HCT116 (cell line): ENCODE results near the gene PML. TPM values are rescaled to one million over a fixed set of nuclear protein-coding genes. Genes with fewer than 3 reads are reported as not detected.

ENCODE experiments used
- ATAC-seq: fragments of 200-7000 bp; cut with Tn5 transposase; 2 replicates; pipeline ENCODE4 v1.9.1; 2020; ENCODE audit warnings: mild to moderate bottlenecking, moderate library complexity
- BruUV-seq: library from RNA; stranded (reverse); fragments of 400-500 nt; replicated peaks from 2 replicates; lab custom pipeline; 2021; lab: Mats Ljungman, UMichigan
- CTCF ChIA-PET: fragments of 300-600 bp; sonication (Branson Sonifier 250); formaldehyde crosslinking; loops from one replicate; lab custom pipeline; 2021; ENCODE audit warnings: antibody characterized with exemption; lab: Charles Lee
- POLR2A ChIA-PET: fragments of 300-600, 350-600 bp; sonication (Branson Sonifier 250); formaldehyde crosslinking; loops from one replicate; lab custom pipeline; 2021; ENCODE audit warnings: antibody characterized with exemption; lab: Charles Lee
- RAD21 ChIA-PET, 2 experiments: fragments of 300-600 bp; sonication (Branson Sonifier 250); formaldehyde crosslinking; loops; one replicate each; lab custom pipeline; 2023; ENCODE audit warnings: low total read pairs in 2 of 2; ENCODE audit not compliant: uncharacterized antibody in 2 of 2, unreplicated experiment in 2 of 2, low non-redundant PET in 1 of 2; lab: Charles Lee
- DNase-seq: peaks from one replicate; pipeline ENCODE4 v3.0.0-alpha.2; 2010; ENCODE audit warnings: low read depth, low spot score
- H2AFZ ChIP-seq: fragments of 200-600 bp; shearing (Covaris generic), sonication (generic); 2 replicates; pipeline ENCODE4 v1.6.1; 2017; ENCODE audit warnings: low read depth, mixed run types, mixed read lengths, antibody characterized with exemption, low read length; ENCODE audit not compliant: poor library complexity, severe bottlenecking
- H3K27ac ChIP-seq: 2 replicates; pipeline ENCODE4 v1.5.1; 2012; ENCODE audit warnings: low read depth, low read length
- H3K27me3 ChIP-seq: fragments of 200-600 bp; sonication (generic); 2 replicates; pipeline ENCODE4 v1.6.1; 2016; ENCODE audit warnings: mixed run types, low read length, mixed read lengths; ENCODE audit not compliant: insufficient read depth
- H3K36me3 ChIP-seq, 2 experiments: fragments of 200-500 bp in 1 of 2; fragments of 200-600 bp in 1 of 2; sonication (Bioruptor generic) in 1 of 2; sonication (generic) in 1 of 2; 2 replicates each; pipeline versions ENCODE4 v1.5.1 to v1.6.1; 2014 to 2016; ENCODE audit warnings: low read length in 2 of 2, inconsistent platforms in 1 of 2, mixed read lengths in 1 of 2, mixed run types in 1 of 2; ENCODE audit not compliant: insufficient read depth in 2 of 2, control insufficient read depth in 1 of 2
- H3K4me1 ChIP-seq, 2 experiments: fragments of 200-600 bp in 1 of 2; sonication (generic) in 1 of 2; 2 replicates each; pipeline versions ENCODE4 v1.5.1 to v1.6.1; 2012 to 2017; ENCODE audit warnings: low read length in 2 of 2, inconsistent platforms in 1 of 2, mild to moderate bottlenecking in 1 of 2, mixed read lengths in 1 of 2, mixed run types in 1 of 2, moderate library complexity in 1 of 2; ENCODE audit not compliant: insufficient read depth in 2 of 2, control insufficient read depth in 1 of 2
- H3K4me2 ChIP-seq: fragments of 200-600 bp; sonication (generic); 2 replicates; pipeline ENCODE4 v1.6.1; 2017; ENCODE audit warnings: mixed run types, low read length, mixed read lengths
- H3K4me3 ChIP-seq, 2 experiments: fragments of 200-600 bp in 1 of 2; sonication (generic) in 1 of 2; replicated peaks in 1 of 2; 2 replicates each; pipeline ENCODE4 v1.5.1; 2011 to 2016; ENCODE audit warnings: low read length in 2 of 2, control low read depth in 1 of 2, low read depth in 1 of 2, mild to moderate bottlenecking in 1 of 2, mixed read lengths in 1 of 2, mixed run types in 1 of 2
- H3K79me2 ChIP-seq: fragments of 200-600 bp; sonication (generic); 2 replicates; pipeline ENCODE4 v1.6.1; 2017; ENCODE audit warnings: mild to moderate bottlenecking, mixed run types, low read length, moderate library complexity, mixed read lengths; ENCODE audit not compliant: insufficient read depth
- H3K9ac ChIP-seq: fragments of 200-600 bp; sonication (generic); 2 replicates; pipeline ENCODE4 v1.6.1; 2016; ENCODE audit warnings: low read length, mixed read lengths
- H3K9me2 ChIP-seq: fragments of 200-600 bp; sonication (generic), shearing (Covaris generic); 2 replicates; pipeline ENCODE4 v1.6.1; 2017; ENCODE audit warnings: mixed run types, mild to moderate bottlenecking, moderate library complexity; ENCODE audit not compliant: insufficient read depth
- H3K9me3 ChIP-seq, 2 experiments: fragments of 200-500 bp in 1 of 2; fragments of 200-600 bp in 1 of 2; sonication (Bioruptor generic) in 1 of 2; sonication (generic) in 1 of 2; 2 replicates each; pipeline ENCODE4 v1.6.1; 2014 to 2017; ENCODE audit warnings: low read length in 2 of 2, mixed read lengths in 2 of 2, inconsistent platforms in 1 of 2, low read depth in 1 of 2, mild to moderate bottlenecking in 1 of 2, mixed run types in 1 of 2, moderate library complexity in 1 of 2; ENCODE audit not compliant: control insufficient read depth in 1 of 2, insufficient read depth in 1 of 2
- H4K20me1 ChIP-seq: fragments of 200-600 bp; sonication (generic), shearing (Covaris generic); 2 replicates; pipeline ENCODE4 v1.6.1; 2017; ENCODE audit warnings: mixed run types, mild to moderate bottlenecking, moderate library complexity; ENCODE audit not compliant: insufficient read depth
- CBX3 ChIP-seq: IDR thresholded peaks from 2 replicates; pipeline ENCODE4 v1.6.1; 2012; ENCODE audit warnings: low read depth
- CEBPB ChIP-seq: IDR thresholded peaks from 2 replicates; pipeline ENCODE4 v1.6.1; 2012; ENCODE audit warnings: low read depth
- EGR1 ChIP-seq: IDR thresholded peaks from 2 replicates; pipeline ENCODE4 v1.6.1; 2012; ENCODE audit warnings: low read depth
- ELF1 ChIP-seq: IDR thresholded peaks from 2 replicates; pipeline ENCODE4 v1.6.1; 2012; ENCODE audit warnings: low read depth, borderline replicate concordance
- EZH2 ChIP-seq: fragments of 200-600 bp; sonication (generic); IDR thresholded peaks from 2 replicates; pipeline ENCODE4 v1.6.1; 2017; ENCODE audit warnings: antibody characterized with exemption, mixed run types
- FOSL1 ChIP-seq: IDR thresholded peaks from 2 replicates; pipeline ENCODE4 v1.6.1; 2012; ENCODE audit warnings: low read depth
- JUND ChIP-seq: IDR thresholded peaks from 2 replicates; pipeline ENCODE4 v1.6.1; 2012
- POLR2A ChIP-seq: IDR thresholded peaks from 2 replicates; pipeline ENCODE4 v1.7.0; 2011; ENCODE audit warnings: borderline replicate concordance; ENCODE audit not compliant: insufficient read depth, insufficient read length; ENCODE audit errors: extremely low read depth
- POLR2AphosphoS5 ChIP-seq: IDR thresholded peaks from 2 replicates; pipeline ENCODE4 v1.6.1; 2011; ENCODE audit warnings: mild to moderate bottlenecking, low read depth, low read length, moderate library complexity
- RAD21 ChIP-seq: IDR thresholded peaks from 2 replicates; pipeline ENCODE4 v1.6.1; 2012; ENCODE audit warnings: low read depth, mild to moderate bottlenecking
- REST ChIP-seq: IDR thresholded peaks from 2 replicates; pipeline ENCODE4 v1.6.1; 2012; ENCODE audit warnings: low read depth
- SIN3A ChIP-seq: IDR thresholded peaks from 2 replicates; pipeline ENCODE4 v1.6.1; 2012; ENCODE audit warnings: low read depth
- SP1 ChIP-seq: IDR thresholded peaks from 2 replicates; pipeline ENCODE4 v1.6.1; 2012; ENCODE audit warnings: low read depth
- SRF ChIP-seq: IDR thresholded peaks from 2 replicates; pipeline ENCODE4 v1.6.1; 2012; ENCODE audit warnings: low read depth
- TCF7L2 ChIP-seq: IDR thresholded peaks from 2 replicates; pipeline ENCODE4 v1.7.0; 2011; ENCODE audit warnings: borderline replicate concordance, inconsistent platforms; ENCODE audit not compliant: insufficient read depth, insufficient read length; ENCODE audit errors: extremely low read depth
- YY1 ChIP-seq: IDR thresholded peaks from 2 replicates; pipeline ENCODE4 v1.6.1; 2011; ENCODE audit warnings: low read length, low read depth, moderate library complexity, mild to moderate bottlenecking; ENCODE audit not compliant: insufficient replicate concordance; ENCODE audit errors: extremely low read depth
- ZFX ChIP-seq: fragments of 450-650 bp; IDR thresholded peaks from 2 replicates; pipeline ENCODE4 v1.6.1; 2017
- ZNF274 ChIP-seq: fragments of 200-500 bp; sonication (Bioruptor generic); IDR thresholded peaks from 2 replicates; pipeline ENCODE4 v1.6.1; 2014; ENCODE audit warnings: mild to moderate bottlenecking, low read depth, low read length, inconsistent platforms
- intact Hi-C: fragments of 100-400 bp; cut with micrococcal nuclease; formaldehyde crosslinking; loops from 2 replicates; pipeline ENCODE4 v1.10.0; 2022
- total RNA-seq: library from RNA; stranded (reverse); gene quantifications from one replicate; pipeline ENCODE4 v1.2.1, GENCODE V29; 2021; ENCODE audit not compliant: unreplicated experiment
- TF ChIP-seq, protein P1 (sequence below): IDR thresholded peaks from 2 replicates; pipeline ENCODE4 v1.6.1; 2012
- TF ChIP-seq, protein P2 (sequence below), 3 experiments: fragments of 200-600 bp in 1 of 3; sonication (generic) in 1 of 3; IDR thresholded peaks in 2 of 3; conservative IDR thresholded peaks in 1 of 3; 2 replicates each; pipeline ENCODE4 v1.5.1; 2012 to 2017; ENCODE audit warnings: low read depth in 2 of 3, low read length in 2 of 3, antibody characterized with exemption in 1 of 3, borderline replicate concordance in 1 of 3, control low read depth in 1 of 3, mild to moderate bottlenecking in 1 of 3, mixed read lengths in 1 of 3, mixed run types in 1 of 3, moderate library complexity in 1 of 3; ENCODE audit not compliant: insufficient read depth in 1 of 3
- TF ChIP-seq, protein P3 (sequence below): IDR thresholded peaks from 2 replicates; pipeline ENCODE4 v1.6.1; 2011; ENCODE audit warnings: mild to moderate bottlenecking, low read length, moderate library complexity; ENCODE audit not compliant: insufficient replicate concordance; ENCODE audit errors: extremely low read depth

Gene PML
- total RNA-seq, 1 experiment from 2014 or later: 28.1 TPM

DNA sequence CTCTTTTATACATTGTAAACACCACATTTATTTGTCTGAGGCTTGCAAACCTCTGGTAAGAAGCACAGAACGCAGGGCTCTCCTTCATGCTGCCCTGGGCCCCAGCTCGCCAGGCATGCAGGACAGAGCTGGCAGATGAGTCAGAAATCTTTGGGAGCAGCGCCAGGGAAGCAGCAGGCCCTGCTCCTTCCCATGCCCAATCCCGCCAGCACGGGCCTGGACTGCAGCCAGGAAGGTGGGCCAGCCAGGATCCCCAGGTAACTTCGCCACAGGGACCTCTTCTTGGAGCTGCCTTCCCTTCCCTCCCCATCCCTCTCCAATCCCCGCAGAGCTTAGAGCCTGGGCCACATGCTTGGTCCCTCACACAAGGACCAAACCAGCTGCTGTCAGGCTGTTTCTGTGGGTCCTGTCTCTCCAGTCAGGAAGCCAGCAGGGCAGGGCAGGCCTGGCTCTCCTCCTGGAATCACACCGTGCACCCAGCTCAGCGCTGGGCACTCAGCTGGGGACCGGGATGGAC lies 11.2 kb upstream of the PML start:
- H3K4me3 ChIP-seq: no peak overlapping the region
- peak; percentile 24 for DNase-seq
- ChIA-PET CTCF (interaction anchor here (0.6 to 2.9 kb wide), 9 partner anchors 10 to 338 kb away, joined by 3 to 27 read pairs (median 4); partner anchors contain the start of gene PML), RAD21 (interaction anchor here (0.6 to 0.9 kb wide), 2 partner anchors 10 kb away, joined by 3 to 8 read pairs; no protein-coding TSS in a partner anchor), POLR2A (interaction anchor here (1.2 to 2.2 kb wide), 3 partner anchors 10 to 27 kb away, joined by 5 to 7 read pairs (median 6); partner anchors contain the start of gene PML)
- intact Hi-C loops: no loop called here
- no peaks in the 10 kb centered on the region for H3K9me3 ChIP-seq
- no peaks in the 10 kb centered on the region for H4K20me1 ChIP-seq
- H3K4me2 ChIP-seq: peak overlapping the region; percentile 77
- peak; percentile 85 for ATAC-seq
- H3K9ac ChIP-seq: peak overlapping the region; percentile 40
- H3K27ac ChIP-seq: peak overlapping the region; percentile 52
- H3K9me2 ChIP-seq: no peaks in the 10 kb centered on the region
- no peaks in the 10 kb centered on the region for H3K79me2 ChIP-seq
- H3K36me3 ChIP-seq: no peaks in the 10 kb centered on the region
- peaks cover 23 to 39% of the 10 kb centered on the region in 2 experiments for H3K4me1 ChIP-seq
- H2AFZ ChIP-seq: peak overlapping the region; percentile 16
- H3K27me3 ChIP-seq: no peaks in the 10 kb centered on the region
- BruUV-seq: no TSS peak
- TF ChIP-seq CEBPB: no peak
- peak; percentile 43; the same call in 1 of the 2 replicates for TF ChIP-seq JUND
- TF ChIP-seq SIN3A: no peak
- 0 out of 2 replicates have a peak, but pooled peaks have one; percentile 49 for TF ChIP-seq CBX3
- TF ChIP-seq EGR1: no peak
- TF ChIP-seq, protein P1, sequence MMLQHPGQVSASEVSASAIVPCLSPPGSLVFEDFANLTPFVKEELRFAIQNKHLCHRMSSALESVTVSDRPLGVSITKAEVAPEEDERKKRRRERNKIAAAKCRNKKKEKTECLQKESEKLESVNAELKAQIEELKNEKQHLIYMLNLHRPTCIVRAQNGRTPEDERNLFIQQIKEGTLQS: no peak
- TF ChIP-seq SRF: no peak
- peak; percentile 33; the same call in 1 of the 2 replicates for TF ChIP-seq POLR2AphosphoS5
- TF ChIP-seq FOSL1: peak; percentile 30; the same call in 1 of the 2 replicates
- TF ChIP-seq RAD21: no peak
- no peak for TF ChIP-seq YY1
- TF ChIP-seq, protein P2, sequence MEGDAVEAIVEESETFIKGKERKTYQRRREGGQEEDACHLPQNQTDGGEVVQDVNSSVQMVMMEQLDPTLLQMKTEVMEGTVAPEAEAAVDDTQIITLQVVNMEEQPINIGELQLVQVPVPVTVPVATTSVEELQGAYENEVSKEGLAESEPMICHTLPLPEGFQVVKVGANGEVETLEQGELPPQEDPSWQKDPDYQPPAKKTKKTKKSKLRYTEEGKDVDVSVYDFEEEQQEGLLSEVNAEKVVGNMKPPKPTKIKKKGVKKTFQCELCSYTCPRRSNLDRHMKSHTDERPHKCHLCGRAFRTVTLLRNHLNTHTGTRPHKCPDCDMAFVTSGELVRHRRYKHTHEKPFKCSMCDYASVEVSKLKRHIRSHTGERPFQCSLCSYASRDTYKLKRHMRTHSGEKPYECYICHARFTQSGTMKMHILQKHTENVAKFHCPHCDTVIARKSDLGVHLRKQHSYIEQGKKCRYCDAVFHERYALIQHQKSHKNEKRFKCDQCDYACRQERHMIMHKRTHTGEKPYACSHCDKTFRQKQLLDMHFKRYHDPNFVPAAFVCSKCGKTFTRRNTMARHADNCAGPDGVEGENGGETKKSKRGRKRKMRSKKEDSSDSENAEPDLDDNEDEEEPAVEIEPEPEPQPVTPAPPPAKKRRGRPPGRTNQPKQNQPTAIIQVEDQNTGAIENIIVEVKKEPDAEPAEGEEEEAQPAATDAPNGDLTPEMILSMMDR (IDR thresholded peaks at IDR 0.05 in 2 of 3, conservative IDR thresholded peaks at IDR 0.05 in 1 of 3; ENCODE audit: borderline replicate concordance in 1 of 3, insufficient read depth in 1 of 3, low read depth in 2 of 3, low read length in 2 of 3): no peak
- no peak for TF ChIP-seq ELF1
- TF ChIP-seq ZFX: no peak
- TF ChIP-seq POLR2A: no peak
- TF ChIP-seq ZNF274: no peak
- no peak for TF ChIP-seq TCF7L2
- TF ChIP-seq SP1: no peak
- TF ChIP-seq EZH2: no peak
- TF ChIP-seq, protein P3, sequence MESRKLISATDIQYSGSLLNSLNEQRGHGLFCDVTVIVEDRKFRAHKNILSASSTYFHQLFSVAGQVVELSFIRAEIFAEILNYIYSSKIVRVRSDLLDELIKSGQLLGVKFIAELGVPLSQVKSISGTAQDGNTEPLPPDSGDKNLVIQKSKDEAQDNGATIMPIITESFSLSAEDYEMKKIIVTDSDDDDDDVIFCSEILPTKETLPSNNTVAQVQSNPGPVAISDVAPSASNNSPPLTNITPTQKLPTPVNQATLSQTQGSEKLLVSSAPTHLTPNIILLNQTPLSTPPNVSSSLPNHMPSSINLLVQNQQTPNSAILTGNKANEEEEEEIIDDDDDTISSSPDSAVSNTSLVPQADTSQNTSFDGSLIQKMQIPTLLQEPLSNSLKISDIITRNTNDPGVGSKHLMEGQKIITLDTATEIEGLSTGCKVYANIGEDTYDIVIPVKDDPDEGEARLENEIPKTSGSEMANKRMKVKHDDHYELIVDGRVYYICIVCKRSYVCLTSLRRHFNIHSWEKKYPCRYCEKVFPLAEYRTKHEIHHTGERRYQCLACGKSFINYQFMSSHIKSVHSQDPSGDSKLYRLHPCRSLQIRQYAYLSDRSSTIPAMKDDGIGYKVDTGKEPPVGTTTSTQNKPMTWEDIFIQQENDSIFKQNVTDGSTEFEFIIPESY: no peak
- TF ChIP-seq REST: no peak
